HG03469 (cell line): ENCODE results near the gene OGFR.

Experiments used
- ATAC-seq: cut with Tn5 transposase; IDR thresholded peaks from one replicate; pipeline ENCODE4 v1.9.1; 2021; ENCODE audit warnings: mild to moderate bottlenecking, moderate library complexity, moderate number of reproducible peaks; ENCODE audit not compliant: unreplicated experiment

Gene OGFR

DNA sequence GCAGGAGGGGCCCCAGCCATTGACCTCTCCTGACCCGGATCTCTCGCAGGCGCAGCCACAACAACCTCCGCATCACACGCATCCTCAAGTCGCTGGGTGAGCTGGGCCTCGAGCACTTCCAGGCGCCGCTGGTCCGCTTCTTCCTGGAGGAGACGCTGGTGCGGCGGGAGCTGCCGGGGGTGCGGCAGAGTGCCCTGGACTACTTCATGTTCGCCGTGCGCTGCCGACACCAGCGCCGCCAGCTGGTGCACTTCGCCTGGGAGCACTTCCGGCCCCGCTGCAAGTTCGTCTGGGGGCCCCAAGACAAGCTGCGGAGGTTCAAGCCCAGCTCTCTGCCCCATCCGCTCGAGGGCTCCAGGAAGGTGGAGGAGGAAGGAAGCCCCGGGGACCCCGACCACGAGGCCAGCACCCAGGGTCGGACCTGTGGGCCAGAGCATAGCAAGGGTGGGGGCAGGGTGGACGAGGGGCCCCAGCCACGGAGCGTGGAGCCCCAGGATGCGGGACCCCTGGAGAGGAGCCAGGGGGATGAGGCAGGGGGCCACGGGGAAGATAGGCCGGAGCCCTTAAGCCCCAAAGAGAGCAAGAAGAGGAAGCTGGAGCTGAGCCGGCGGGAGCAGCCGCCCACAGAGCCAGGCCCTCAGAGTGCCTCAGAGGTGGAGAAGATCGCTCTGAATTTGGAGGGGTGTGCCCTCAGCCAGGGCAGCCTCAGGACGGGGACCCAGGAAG is 7.7 kb downstream of the OGFR start:
- no peak for ATAC-seq

DNA sequence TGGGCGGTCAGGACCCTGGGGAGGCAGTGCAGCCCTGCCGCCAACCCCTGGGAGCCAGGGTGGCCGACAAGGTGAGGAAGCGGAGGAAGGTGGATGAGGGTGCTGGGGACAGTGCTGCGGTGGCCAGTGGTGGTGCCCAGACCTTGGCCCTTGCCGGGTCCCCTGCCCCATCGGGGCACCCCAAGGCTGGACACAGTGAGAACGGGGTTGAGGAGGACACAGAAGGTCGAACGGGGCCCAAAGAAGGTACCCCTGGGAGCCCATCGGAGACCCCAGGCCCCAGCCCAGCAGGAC is 8.2 kb downstream of the OGFR start:
- ATAC-seq, result no peak

DNA sequence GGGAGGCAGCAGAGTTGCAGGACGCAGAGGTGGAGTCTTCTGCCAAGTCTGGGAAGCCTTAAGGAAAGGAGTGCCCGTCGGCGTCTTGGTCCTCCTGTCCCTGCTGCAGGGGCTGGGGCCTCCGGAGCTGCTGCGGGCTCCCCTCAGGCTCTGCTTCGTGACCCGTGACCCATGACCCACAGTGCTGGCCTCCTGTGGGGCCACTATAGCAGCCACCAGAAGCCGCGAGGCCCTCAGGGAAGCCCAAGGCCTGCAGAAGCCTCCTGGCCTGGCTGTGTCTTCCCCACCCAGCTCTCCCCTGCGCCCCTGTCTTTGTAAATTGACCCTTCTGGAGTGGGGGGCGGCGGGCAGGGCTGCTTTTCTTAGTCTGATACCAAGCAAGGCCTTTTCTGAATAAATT is 9.0 kb downstream of the OGFR start:
- ATAC-seq, result no peak

DNA sequence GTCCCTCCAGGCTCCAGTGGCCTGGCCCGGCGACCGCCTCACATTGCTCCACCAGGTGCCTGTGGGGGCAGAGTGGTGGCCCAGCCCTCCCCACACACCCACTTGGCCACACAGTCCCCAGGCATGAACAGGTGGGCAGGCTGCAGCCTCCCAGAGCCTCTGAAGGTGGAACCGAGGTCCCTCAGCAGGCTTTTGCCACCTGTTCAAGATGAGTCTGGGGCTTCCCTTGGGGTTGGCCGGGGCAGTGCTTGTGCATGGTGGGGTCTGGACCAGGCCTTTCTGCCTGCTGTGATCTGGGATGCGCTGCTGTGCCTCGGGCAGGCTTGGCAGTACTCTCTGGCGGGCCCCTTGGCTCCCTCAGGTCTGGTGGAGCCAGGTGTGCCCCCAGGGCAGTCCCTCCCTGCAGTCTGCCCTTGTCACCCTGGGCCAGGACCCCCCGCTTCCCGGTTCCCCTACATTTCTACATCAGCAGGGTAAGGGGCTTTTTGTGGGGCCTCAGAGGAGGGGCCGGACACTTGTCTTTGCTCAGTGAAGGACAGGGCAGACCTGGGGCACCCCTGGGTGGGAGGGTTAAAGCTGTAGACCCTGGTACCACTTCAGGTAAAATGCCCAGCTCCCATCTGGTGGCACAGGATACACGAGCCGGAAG is 9.5 kb downstream of the OGFR start:
- no peak for ATAC-seq

DNA sequence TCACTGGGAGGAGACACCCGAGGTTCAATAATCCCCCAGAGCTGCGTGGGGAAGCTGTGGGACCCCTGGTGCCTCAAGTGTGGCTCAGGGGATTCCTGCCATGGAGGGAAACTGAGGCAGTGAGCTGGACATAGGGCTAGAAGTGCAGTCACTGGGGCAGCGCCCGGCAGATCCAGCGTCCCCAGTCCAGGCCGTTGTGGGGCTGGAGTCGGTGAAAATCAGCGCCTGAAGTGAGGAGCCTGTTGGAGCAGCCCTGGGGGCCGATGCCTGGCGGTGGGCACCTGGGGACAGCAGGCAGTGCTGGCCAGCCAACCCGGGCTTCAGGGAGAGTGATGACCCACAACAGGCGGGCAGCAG is 10.1 kb downstream of the OGFR start:
- ATAC-seq, result no peak

DNA sequence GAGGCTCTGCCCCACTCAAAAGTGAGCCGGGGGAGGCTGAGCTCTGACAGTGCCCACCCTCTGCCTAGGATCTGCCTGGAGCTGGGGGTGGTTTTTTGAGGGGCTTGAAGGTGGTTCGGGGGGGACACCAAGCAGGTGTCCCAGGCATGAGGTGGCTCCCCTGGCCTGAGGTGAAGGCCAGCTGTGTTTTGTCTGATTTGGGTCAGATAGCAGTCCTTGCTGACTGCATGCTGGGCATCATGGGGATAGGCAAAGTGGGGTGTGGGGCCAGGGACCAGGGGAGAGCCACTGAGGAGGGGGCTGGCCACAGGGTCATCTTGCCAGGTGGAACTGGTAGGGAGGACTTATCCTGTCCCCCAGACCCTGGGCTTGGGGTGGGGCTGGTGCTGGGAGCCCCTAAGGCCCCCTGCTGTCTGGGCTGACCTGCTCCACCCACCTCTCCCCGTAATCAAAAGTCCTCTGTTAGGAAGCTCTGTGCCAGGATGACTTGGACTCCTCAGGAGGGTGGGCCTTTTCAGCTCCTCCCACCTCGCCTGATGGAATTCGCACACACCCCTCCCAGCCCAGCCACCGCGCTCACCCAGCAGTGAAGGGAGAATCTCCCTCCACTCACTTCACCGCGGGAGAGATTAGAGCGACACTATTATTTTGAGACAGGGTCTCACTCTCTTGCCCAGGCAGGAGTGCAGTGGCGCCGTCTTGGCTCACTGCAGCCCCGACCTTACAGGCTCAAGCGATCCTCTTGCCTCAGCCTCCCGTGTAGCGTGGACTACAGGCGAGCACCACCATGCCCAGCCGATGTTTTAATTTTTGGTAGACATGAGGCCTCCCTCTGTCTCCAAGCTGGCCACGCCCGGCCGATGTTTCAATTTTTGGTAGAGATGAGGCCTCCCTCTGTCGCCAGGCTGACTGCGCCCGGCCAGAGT is 10.7 kb downstream of the OGFR start:
- no peak for ATAC-seq

DNA sequence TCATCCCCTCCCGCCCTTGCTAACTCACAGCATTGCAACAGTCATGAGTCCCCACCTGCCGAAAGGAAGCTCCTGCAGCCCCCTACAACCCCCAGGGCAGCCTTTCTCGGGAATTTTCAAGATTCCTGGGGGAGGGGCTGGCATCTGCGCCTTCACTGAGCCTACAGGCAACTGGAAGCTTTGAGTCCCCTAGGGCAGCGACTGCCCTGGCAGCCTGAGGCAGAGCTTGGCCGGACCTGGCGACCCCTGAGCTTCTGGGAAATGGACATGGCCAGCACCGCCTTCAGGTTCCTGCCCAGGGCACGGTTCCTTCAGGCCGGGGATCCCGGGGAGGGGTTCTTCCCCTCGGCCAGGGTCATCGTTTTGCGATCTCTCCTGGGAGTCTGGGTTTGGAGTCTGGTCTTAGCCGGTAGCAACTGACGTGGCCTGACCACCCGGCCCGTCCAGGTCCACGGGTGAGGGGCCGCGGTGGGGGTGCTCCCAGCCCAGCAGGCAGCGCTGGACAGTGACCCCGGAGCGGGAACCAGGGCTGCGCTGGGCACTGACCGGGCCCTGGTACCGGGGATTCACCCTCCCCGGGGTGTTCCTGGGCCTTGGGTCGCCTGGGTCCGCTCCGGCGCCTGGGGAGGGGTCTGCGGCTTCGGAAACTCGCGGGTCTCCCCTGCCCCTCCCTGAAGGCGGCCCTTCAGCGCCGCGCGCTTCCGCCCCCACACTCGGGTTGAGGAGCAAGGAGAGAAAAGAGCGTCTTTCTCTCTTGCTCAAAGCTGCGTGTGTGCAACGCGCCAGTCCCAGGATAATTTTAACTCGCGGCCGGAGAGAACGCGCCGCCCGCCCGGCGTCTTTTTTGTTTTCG is 11.6 kb downstream of the OGFR start:
- ATAC-seq, result no peak

DNA sequence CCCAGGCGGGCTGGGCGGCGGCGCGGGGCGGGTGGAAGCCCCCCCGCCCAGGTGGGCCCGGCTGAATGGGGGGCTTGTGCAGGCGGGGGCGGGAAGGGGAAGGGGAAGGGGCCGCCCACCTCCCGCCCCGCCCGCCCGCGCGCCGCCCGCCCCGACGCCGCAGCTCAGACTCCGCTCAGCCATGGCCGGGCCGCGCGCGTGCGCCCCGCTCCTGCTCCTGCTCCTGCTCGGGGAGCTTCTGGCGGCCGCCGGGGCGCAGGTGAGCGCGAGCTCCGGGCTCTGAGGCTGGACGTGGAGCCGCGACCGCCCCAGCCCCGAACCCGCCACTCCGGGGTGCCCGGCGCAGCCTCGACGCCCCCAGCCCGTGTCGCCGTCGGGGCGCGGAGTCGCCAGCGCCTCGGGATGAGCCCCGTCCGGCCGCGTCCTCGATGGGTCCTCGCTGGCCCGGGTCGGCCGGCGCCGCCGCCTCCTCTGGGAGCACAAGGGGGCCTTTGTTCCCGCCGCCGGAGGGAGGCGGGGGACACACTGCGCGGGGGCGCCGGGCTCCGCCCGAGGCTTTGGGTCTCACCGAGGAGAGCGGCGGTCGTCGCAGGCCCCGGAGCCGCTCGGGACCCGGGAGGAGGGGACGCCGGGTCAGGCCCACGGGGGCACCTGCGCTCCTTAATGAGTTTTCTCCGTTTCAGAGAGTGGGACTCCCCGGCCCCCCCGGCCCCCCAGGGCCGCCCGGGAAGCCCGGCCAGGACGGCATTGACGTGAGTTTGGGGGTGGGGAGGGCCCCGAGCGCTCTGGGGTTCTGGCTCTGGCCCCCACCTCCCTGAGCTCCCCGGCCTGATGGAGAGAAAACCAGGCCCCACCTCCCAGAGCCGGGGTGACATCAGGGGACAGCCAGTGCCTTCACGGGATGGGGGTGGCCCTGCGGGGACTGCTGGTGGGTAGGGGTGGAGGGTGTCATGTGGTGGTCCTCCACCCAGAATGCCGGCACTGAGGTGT is 12.5 kb downstream of the OGFR start, which contains the start of gene COL9A3:
TSS of gene COL9A3 (plus strand) at position 167 of the 990 bp plus-strand sequence. CDS start at position 182, 15 bp downstream.
- no peak for ATAC-seq

DNA sequence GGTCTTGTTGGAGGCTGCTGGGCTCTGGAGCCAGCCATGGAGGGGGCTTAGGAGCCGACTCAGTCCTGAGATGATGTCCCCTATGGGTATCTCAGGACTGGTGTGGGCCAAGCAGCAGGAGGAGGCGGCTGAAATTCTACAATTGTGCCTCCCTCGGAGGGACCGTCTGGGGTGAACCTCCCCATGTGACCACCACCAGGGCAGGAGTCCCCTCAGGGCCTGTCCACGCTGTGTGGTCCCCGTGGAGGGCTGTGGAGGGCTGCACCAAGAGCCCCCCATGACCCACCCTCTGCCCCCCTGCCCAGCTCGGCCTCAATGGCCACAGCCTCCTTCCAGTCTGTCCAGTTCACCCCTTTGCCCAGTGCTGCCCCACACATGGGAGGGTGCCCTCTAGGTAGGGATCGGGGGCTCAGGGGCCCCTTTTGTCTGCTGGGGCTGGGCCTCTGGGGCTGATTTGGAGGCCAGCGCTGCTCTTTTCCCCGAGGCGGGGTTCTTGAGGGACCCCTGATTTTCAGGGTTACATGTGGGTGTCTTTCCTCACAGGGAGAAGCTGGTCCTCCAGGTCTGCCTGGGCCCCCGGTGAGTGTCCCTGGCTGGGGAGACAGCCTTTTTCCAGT is 13.4 kb downstream of the OGFR start:
- no peak for ATAC-seq

DNA sequence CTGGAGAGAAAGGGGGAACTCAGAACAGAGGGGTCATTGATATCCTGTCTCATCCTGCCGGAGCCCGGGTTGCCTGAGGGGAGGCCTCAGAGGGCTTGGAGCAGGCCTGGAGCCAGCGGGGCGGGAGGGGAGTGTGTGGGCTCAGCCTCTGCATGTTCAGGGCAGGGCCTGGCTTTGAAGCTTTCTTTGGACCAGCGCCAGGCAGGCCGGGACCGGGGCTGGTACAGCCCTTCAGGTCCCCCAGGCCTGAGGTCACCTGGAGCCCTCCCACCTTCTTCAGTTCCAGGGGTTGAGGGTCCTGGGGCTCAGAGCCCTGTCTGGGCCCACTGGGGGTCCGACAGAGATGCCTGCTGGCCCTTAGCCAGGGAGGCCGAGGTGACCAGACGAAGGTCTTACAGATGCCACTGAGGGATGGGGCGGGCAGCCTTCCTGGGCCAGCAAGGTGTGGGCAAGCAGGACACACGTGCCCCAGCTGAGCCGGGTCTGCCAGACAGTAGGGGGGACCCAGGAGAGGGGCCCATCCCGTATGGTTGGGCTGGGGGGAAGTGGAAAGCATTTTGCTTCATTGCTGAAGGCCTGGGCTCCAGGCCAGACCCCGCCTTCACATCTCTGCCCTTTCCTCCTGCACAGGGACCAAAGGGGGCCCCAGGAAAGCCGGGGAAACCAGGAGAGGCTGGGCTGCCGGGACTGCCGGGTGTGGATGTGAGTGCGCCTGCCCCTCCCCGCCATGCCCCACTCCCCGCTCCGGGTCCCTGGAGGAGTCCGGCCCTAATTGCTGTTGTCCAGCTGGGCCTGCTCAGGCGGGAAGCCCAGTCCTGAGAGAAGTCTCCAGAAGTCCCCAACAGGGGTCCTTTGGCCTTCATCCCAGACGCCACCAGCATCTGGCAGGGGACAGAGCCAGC is 14.2 kb downstream of the OGFR start:
- ATAC-seq, result no peak

DNA sequence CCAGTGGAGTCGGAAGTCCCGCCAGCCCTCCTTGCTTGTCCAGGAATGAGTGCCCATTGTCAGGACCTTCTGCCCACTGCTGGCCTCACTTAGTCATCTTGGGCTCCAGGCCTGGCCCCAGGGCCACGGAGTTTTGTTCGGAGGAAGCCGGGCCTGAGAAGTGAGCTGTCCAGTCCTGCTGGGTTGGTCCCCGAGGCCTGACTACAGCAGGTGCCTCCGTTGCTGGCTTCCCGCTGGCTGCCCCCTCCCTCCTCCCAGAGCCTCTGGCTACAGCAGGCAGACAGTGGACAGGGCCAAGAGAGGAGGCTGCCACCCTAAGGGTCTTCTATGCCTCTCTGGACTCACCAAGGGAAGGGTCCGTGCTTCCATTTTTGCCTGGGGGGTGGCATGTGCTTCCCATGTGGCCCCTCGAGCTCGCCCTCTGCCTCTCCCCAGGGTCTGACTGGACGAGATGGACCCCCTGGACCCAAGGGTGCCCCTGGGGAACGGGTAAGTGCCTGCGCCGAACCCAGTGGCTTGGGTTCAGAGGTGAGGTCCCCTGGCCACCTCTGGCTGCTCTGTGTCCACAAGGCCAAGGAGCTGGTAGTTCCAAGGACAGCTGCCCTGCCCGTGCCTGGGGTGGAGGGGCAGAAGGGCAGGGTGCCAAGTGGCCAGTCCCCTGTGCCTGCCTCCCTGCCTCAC is 15.0 kb downstream of the OGFR start:
- ATAC-seq, result no peak

DNA sequence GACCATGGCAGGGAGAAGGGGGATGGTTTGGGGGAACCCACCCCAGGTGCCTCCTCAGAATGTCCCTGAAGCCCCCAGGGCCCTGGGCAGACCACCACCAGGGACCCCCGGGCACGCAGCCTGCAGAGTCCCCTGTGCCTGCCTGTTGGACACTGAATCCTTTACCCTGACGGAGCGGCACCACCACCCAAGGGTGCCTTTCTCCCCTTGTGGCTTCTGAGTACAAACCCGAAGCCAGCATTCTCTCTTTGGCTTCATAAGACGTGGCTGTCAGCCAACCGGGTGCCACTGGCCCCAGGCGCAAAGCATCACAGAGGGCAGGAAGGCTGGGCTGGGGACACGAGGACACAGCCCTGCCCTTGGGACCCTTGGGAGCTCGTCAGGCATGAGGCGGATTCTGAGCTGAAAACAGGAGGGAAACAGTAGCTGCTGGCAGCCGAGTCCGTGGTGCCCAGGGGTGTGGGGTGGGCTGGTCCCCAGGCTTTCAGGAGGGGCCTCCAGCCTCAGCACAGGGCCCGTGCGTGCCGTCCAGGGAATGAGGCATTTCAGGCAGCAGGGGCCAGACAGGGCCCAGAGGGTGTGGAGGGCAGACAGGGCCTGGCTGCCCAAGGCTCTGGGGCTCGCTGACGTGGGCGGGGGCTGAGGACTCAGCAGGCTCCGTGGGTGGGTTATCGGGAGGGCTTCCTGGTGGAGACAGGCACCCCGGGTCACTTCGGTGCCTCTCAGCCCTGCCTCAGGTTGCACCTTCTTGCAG is 15.8 kb downstream of the OGFR start:
- no peak for ATAC-seq

DNA sequence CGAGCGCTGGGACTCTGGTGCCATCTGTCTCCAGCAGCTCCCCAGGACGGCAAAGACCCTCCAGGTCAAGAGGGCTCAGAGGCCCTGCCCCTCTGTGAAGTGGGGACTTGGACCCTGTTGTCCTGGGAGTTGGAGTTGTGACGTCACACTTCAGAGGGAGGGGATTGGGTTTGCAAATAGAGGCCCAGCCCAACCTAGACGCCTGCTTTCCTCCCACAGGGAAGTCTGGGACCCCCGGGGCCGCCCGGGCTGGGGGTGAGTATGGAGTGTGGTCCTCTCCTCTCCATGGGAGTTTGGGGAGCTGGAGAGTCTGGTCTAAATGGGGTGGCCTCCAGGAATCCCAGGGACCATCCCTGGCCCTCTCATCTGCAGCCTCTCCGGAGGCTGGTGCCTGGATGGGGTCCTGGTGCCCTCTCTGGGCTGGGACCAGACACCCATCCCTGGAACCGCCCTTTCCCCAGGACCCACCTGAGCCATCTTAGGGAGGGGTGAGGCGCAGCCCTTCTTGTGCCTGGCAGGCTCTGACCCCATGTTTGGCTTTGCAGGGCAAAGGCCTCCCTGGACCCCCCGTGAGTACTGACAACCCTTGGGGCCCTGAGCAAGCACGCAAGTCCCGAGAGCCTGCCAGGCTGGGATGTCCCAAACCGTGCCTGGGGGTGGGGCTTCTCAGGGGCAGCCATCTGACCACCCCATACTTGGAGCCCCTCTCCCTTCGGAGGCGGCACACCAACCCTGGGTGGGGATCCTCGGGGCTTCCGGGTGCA is 16.5 kb downstream of the OGFR start:
- no peak for ATAC-seq

DNA sequence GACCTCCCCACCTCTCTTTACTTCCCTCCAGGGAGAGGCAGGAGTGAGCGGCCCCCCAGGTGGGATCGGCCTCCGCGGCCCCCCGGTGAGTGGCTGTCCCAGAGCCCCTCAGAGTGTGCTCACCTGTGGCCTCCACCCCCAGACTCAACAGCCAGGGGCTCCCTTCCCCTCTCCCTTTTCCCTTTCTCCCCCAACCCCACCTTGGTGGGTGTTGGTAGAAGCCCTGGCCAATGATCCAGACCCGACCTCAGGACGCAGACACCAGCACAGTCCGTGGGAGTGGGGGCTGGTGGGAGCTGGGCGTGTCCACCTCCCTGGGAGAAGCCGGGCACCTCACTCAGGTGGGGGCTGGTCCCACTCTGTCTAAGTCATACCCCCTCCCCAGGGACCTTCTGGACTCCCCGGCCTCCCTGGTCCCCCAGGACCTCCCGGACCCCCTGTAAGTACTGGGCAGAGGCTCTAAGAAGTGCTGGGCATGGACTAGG is 17.1 kb downstream of the OGFR start:
- ATAC-seq, result no peak

DNA sequence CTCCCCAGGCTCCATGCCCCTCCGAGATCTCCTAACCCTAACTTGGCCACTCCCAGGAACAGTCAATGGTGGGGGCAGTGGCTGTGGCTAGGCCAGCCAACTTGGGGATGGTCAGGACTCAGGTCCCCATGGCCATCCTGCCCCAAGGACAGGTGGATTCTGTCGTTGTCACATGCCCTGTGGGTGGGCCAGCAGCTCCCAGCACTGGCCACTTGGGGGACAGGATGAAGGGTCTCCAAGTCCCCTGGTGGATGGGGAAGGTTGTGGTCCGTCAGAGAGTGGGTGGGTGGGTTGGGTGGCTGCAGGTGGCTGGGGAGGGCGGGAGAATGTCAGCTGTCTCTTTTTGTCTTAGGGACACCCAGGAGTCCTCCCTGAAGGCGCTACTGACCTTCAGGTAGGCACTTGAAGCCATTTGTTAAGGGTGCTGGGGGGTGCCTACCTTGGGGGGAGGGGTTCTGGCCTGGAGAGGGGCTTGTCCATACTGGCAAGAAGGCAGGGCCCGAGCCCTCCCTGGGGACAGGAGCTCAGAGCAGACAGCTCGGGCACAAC is 17.7 kb downstream of the OGFR start:
- ATAC-seq, result no peak
